ENCODE results near the gene C1QL2. TPM values are rescaled to one million over a fixed set of nuclear protein-coding genes. Genes with fewer than 3 reads are reported as not detected.

The C1QL2 gene
- total RNA-seq, 1 experiment from 2014 or later, result not detected

DNA sequence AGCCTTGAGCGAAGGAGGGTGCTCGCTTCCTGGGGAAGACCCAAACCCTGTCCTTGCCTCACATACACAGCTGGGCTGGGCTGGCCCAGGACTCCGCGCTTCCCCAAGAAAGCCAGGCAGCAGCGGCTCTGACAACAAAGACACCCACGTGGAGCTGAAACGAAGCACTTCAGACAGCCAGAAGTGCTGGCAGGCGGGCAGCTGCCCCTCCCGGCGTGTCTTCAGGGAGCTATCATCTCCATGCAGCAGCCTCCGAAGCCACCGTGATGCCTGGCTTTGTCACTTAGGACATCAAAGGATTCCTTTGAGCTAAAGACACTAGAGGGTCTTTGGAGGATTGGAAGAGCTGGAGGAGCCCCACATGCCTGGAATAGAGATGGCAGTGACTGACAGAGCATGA lies 35.2 kb downstream of the C1QL2 start:
- no peak for DNase-seq (ENCODE audit: low read depth, low spot score)
- no peaks in the 10 kb centered on the region for H3K36me3 ChIP-seq (ENCODE audit: control insufficient read depth in 1 of 2, insufficient read depth in 2 of 2, low read length in 2 of 2)
- H4K20me1 ChIP-seq (ENCODE audit: insufficient read depth), result no peaks in the 10 kb centered on the region
- H3K79me2 ChIP-seq (ENCODE audit: insufficient read depth, low read length), result no peaks in the 10 kb centered on the region
- no peaks in the 10 kb centered on the region for H3K9me2 ChIP-seq (ENCODE audit: insufficient read depth)
- TF ChIP-seq EZH2phosphoT487 (IDR thresholded peaks at IDR 0.05; ENCODE audit: borderline replicate concordance) (no peak), YY1 (IDR thresholded peaks at IDR 0.05; ENCODE audit: extremely low read depth, insufficient replicate concordance, low read depth, low read length) (no peak), EGR1 (IDR thresholded peaks at IDR 0.05; ENCODE audit: low read depth) (no peak), EZH2 (IDR thresholded peaks at IDR 0.05) (no peak), FOSL1 (IDR thresholded peaks at IDR 0.05; ENCODE audit: low read depth) (no peak), SIN3A (IDR thresholded peaks at IDR 0.05; ENCODE audit: low read depth) (no peak), CBX3 (IDR thresholded peaks at IDR 0.05; ENCODE audit: low read depth) (no peak), ZNF274 (IDR thresholded peaks at IDR 0.05; ENCODE audit: low read depth, low read length) (no peak), POLR2AphosphoS5 (IDR thresholded peaks at IDR 0.05; ENCODE audit: low read depth, low read length) (no peak), POLR2A (IDR thresholded peaks at IDR 0.05; ENCODE audit: borderline replicate concordance, extremely low read depth, insufficient read depth, insufficient read length) (no peak), JUND (IDR thresholded peaks at IDR 0.05) (no peak), TCF7L2 (IDR thresholded peaks at IDR 0.05; ENCODE audit: borderline replicate concordance, extremely low read depth, insufficient read depth, insufficient read length) (no peak), ZFX (IDR thresholded peaks at IDR 0.05) (no peak), CEBPB (IDR thresholded peaks at IDR 0.05; ENCODE audit: low read depth) (no peak), ELF1 (IDR thresholded peaks at IDR 0.05; ENCODE audit: borderline replicate concordance, low read depth) (no peak)
- TF ChIP-seq, protein P1, sequence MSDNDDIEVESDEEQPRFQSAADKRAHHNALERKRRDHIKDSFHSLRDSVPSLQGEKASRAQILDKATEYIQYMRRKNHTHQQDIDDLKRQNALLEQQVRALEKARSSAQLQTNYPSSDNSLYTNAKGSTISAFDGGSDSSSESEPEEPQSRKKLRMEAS (IDR thresholded peaks at IDR 0.05), result no peak
- TF ChIP-seq, protein P2, sequence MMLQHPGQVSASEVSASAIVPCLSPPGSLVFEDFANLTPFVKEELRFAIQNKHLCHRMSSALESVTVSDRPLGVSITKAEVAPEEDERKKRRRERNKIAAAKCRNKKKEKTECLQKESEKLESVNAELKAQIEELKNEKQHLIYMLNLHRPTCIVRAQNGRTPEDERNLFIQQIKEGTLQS (IDR thresholded peaks at IDR 0.05), result no peak
- TF ChIP-seq, protein P3, sequence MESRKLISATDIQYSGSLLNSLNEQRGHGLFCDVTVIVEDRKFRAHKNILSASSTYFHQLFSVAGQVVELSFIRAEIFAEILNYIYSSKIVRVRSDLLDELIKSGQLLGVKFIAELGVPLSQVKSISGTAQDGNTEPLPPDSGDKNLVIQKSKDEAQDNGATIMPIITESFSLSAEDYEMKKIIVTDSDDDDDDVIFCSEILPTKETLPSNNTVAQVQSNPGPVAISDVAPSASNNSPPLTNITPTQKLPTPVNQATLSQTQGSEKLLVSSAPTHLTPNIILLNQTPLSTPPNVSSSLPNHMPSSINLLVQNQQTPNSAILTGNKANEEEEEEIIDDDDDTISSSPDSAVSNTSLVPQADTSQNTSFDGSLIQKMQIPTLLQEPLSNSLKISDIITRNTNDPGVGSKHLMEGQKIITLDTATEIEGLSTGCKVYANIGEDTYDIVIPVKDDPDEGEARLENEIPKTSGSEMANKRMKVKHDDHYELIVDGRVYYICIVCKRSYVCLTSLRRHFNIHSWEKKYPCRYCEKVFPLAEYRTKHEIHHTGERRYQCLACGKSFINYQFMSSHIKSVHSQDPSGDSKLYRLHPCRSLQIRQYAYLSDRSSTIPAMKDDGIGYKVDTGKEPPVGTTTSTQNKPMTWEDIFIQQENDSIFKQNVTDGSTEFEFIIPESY (IDR thresholded peaks at IDR 0.05; ENCODE audit: extremely low read depth, insufficient replicate concordance, low read length), result no peak
- TF ChIP-seq, protein P4, sequence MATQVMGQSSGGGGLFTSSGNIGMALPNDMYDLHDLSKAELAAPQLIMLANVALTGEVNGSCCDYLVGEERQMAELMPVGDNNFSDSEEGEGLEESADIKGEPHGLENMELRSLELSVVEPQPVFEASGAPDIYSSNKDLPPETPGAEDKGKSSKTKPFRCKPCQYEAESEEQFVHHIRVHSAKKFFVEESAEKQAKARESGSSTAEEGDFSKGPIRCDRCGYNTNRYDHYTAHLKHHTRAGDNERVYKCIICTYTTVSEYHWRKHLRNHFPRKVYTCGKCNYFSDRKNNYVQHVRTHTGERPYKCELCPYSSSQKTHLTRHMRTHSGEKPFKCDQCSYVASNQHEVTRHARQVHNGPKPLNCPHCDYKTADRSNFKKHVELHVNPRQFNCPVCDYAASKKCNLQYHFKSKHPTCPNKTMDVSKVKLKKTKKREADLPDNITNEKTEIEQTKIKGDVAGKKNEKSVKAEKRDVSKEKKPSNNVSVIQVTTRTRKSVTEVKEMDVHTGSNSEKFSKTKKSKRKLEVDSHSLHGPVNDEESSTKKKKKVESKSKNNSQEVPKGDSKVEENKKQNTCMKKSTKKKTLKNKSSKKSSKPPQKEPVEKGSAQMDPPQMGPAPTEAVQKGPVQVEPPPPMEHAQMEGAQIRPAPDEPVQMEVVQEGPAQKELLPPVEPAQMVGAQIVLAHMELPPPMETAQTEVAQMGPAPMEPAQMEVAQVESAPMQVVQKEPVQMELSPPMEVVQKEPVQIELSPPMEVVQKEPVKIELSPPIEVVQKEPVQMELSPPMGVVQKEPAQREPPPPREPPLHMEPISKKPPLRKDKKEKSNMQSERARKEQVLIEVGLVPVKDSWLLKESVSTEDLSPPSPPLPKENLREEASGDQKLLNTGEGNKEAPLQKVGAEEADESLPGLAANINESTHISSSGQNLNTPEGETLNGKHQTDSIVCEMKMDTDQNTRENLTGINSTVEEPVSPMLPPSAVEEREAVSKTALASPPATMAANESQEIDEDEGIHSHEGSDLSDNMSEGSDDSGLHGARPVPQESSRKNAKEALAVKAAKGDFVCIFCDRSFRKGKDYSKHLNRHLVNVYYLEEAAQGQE (IDR thresholded peaks at IDR 0.05; ENCODE audit: low read depth), result no peak
- H3K4me2 ChIP-seq (ENCODE audit: low read length), result no peak overlapping the region
- ATAC-seq, result no peak
- POLR2A ChIA-PET, result no interaction called here
- peaks cover 3% of the 10 kb centered on the region; the same call in 1 of the 2 replicates for H3K27me3 ChIP-seq (ENCODE audit: insufficient read depth, low read length)
- intact Hi-C loops (cut with micrococcal nuclease), result no loop called here
- BruUV-seq (replicated peaks), result no TSS peak
- RAD21 ChIA-PET (ENCODE audit: low non-redundant PET in 1 of 2, low total read pairs in 2 of 2, uncharacterized antibody in 2 of 2, unreplicated experiment in 2 of 2), result no interaction called here
- H3K4me3 ChIP-seq (replicated peaks in 1 of 2; ENCODE audit: low read depth in 1 of 2, low read length in 2 of 2), result no peak overlapping the region
- H3K27ac ChIP-seq (ENCODE audit: low read depth, low read length), result no peak overlapping the region
- no peak overlapping the region for H2AFZ ChIP-seq (ENCODE audit: low read depth, low read length, poor library complexity, severe bottlenecking)
- no peak overlapping the region for H3K9ac ChIP-seq (ENCODE audit: low read length)
- peaks cover 0 to 9% of the 10 kb centered on the region in 2 experiments; a peak in 2 of 4 replicates for H3K4me1 ChIP-seq (ENCODE audit: control insufficient read depth in 1 of 2, insufficient read depth in 2 of 2, low read length in 2 of 2)
- CTCF ChIA-PET, result no interaction called here
- H3K9me3 ChIP-seq (ENCODE audit: control insufficient read depth in 1 of 2, insufficient read depth in 1 of 2, low read depth in 1 of 2, low read length in 2 of 2), result no peaks in the 10 kb centered on the region
